Measurements from ENCODE around the gene YOD1. TPM values are rescaled to one million over a fixed set of nuclear protein-coding genes. Genes with fewer than 3 reads are reported as not detected.
A peak's percentile ranks its signal among the peaks of the same experiment; 100 is the strongest.

YOD1 gene
- polyA plus RNA-seq, 1 donor: 10.1 TPM

DNA sequence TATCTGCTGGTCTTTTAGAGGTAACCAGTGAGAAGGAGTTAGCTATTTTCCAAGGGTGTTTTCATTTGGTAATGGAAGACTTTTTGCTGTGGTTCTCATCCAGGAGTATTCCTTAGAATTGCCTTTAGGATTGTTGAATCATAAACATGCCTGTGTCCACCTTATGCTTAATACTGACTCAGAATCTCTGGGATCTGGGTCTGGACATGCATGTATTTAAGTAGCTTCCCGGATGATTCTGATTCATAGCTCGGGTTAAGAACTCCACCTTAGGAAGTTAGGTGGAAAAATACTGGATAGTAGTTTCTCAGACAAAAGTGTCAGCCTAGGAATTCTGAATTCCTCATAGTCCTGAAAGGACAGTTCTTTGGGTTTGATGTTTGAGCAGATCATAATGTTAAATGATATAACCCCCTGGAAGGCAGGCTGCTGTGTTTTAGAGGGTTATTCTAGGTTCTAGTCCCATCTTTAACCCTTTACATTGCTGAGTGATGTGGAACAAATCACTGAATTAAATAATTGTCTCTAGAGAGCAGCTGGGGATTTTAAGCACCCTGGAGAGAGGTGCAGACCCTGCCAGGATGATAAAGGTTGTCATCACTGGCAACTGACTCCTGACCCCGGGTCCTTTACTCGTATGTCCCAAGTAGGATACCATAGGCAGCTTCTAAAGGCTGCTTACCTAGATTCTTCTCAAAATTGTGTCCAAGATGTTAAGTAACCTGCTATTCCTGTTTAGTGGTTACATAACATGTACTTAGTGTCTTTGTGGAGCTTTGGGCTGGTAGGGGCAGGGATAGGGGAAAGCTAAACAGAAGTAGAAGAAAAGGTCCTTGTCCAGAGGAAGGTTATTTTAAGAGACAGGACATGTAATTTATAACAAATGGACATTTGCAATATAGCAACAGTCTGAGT is 23.2 kb upstream of the YOD1 start:
- peaks cover 53% of the 10 kb centered on the region for H3K36me3 ChIP-seq (ENCODE audit: control insufficient read depth, insufficient read depth, low read length)
- H3K4me1 ChIP-seq (ENCODE audit: control insufficient read depth, insufficient read depth, low read length): no peaks in the 10 kb centered on the region
- no peak overlapping the region for H3K27ac ChIP-seq (ENCODE audit: low read length)
- H3K4me3 ChIP-seq (ENCODE audit: low read length): no peak overlapping the region
- no CpG with 5 or more reads among the region's 4 CpGs for WGBS (ENCODE audit: insufficient coverage, low lambda C conversion rate)
- DNase-seq: no peak
- H3K9me3 ChIP-seq (ENCODE audit: control insufficient read depth, low read depth, low read length): no peaks in the 10 kb centered on the region
- H3K27me3 ChIP-seq (ENCODE audit: control insufficient read depth, insufficient read depth, low read length): no peaks in the 10 kb centered on the region

DNA sequence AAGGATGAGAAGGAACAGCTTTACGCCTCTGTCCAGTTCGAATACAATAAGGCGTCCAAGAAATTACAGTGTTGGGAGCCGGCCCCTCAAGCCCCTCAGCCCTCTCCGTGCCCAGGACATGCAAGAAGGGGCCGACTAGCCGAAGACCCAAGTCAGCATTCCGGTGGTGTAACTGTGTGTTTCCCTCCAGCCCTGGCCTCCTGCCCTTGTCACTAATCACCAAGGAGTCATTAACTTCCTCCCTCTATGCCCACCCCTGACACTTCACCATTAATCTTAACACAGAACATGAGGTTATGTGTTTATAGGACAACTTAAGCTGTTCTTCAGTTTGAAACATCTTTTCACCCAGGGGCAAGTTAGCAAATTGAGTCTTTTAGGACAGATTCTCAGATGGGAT is 21.2 kb upstream of the YOD1 start:
- peaks cover 56% of the 10 kb centered on the region for H3K36me3 ChIP-seq (ENCODE audit: control insufficient read depth, insufficient read depth, low read length)
- DNase-seq: no peak
- H3K27ac ChIP-seq (ENCODE audit: low read length): no peak overlapping the region
- WGBS (ENCODE audit: insufficient coverage, low lambda C conversion rate): no CpG with 5 or more reads among the region's 8 CpGs
- peaks cover 11% of the 10 kb centered on the region for H3K4me1 ChIP-seq (ENCODE audit: control insufficient read depth, insufficient read depth, low read length)
- no peaks in the 10 kb centered on the region for H3K27me3 ChIP-seq (ENCODE audit: control insufficient read depth, insufficient read depth, low read length)
- no peaks in the 10 kb centered on the region for H3K9me3 ChIP-seq (ENCODE audit: control insufficient read depth, low read depth, low read length)
- no peak overlapping the region for H3K4me3 ChIP-seq (ENCODE audit: low read length)

DNA sequence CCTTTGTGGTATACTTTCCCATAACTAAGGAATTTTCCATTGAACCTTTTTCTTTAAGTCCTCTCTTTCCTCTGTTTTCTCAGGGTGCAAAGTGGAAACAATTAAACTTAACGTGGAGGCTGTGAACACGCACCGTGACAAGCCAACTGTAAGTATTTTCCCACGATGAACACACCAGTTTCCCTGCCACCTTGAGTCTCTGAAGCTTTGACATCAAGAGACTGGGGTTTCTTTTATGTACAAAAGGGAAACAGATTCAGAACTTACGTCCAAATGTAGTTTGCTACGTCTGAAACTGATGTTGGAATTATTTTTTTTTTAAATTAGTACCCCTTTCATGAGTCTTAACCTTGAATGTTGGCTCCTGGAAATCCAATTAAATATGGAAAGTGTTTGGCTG is 20.4 kb upstream of the YOD1 start:
- no peaks in the 10 kb centered on the region for H3K9me3 ChIP-seq (ENCODE audit: control insufficient read depth, low read depth, low read length)
- no peak for DNase-seq
- peaks cover 17% of the 10 kb centered on the region for H3K4me1 ChIP-seq (ENCODE audit: control insufficient read depth, insufficient read depth, low read length)
- H3K36me3 ChIP-seq (ENCODE audit: control insufficient read depth, insufficient read depth, low read length): peaks cover 56% of the 10 kb centered on the region
- H3K27me3 ChIP-seq (ENCODE audit: control insufficient read depth, insufficient read depth, low read length): no peaks in the 10 kb centered on the region
- no CpG with 5 or more reads among the region's 6 CpGs for WGBS (ENCODE audit: insufficient coverage, low lambda C conversion rate)
- no peak overlapping the region for H3K4me3 ChIP-seq (ENCODE audit: low read length)
- H3K27ac ChIP-seq (ENCODE audit: low read length): no peak overlapping the region

DNA sequence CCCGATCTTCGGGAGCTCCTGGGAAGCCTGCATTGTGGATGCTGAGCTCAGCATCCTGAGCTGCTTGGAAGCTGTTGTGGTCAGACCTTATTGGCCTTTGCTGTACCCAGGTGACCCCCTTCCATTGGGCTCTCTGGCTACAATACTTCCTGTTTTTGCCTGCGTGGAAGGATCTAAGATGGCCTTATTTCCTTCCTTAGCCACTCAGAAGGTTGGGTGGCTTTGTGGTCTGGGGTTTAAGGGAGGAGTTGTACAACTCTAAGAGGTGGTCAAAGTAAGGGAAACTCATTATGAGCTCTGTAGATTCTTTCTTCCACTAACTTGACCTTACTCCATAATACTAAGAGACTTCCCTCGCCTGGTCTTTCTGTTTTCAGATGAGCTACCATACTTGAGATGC is 19.8 kb upstream of the YOD1 start:
- Histone ChIP-seq H3K4me3 (ENCODE audit: low read length) (no peak overlapping the region), H3K27me3 (ENCODE audit: control insufficient read depth, insufficient read depth, low read length) (no peaks in the 10 kb centered on the region), H3K9me3 (ENCODE audit: control insufficient read depth, low read depth, low read length) (no peaks in the 10 kb centered on the region), H3K4me1 (ENCODE audit: control insufficient read depth, insufficient read depth, low read length) (peaks cover 20% of the 10 kb centered on the region), H3K36me3 (ENCODE audit: control insufficient read depth, insufficient read depth, low read length) (peaks cover 59% of the 10 kb centered on the region), H3K27ac (ENCODE audit: low read length) (no peak overlapping the region)
- WGBS (ENCODE audit: insufficient coverage, low lambda C conversion rate): no CpG with 5 or more reads among the region's 4 CpGs
- no peak for DNase-seq

DNA sequence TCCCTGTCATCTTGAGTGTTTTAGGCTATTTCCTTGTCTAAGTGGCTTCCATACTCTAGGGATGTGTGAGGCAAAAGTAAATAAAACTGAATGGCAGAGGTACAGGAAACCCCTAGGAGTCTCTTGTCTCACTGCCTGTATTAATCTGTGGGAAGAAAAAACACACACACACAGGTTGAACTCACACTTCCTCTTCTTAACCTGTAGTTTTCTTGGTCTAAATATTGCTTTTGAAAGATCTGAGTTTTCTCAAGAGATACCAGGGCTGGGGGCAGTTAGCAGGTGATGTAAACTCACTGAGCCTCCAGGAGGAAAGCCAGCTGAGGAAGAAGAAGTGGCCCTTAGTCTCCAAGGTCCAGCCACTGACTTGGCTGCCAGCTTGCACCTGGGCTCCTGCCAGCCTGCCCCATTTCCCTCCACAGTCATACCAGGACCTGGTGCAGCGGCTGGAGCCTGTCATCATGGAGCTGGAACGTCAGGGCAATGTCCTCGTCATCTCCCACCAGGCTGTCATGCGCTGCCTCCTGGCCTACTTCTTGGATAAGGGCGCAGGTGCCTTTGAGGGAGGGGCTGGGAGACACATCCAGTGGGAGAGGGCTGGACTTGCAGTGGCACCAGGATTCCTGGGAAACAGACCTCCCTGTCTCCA is 19.0 kb upstream of the YOD1 start:
- H3K36me3 ChIP-seq (ENCODE audit: control insufficient read depth, insufficient read depth, low read length): peaks cover 61% of the 10 kb centered on the region
- no peaks in the 10 kb centered on the region for H3K9me3 ChIP-seq (ENCODE audit: control insufficient read depth, low read depth, low read length)
- no peak overlapping the region for H3K27ac ChIP-seq (ENCODE audit: low read length)
- DNase-seq: no peak
- peaks cover 26% of the 10 kb centered on the region for H3K4me1 ChIP-seq (ENCODE audit: control insufficient read depth, insufficient read depth, low read length)
- no peaks in the 10 kb centered on the region for H3K27me3 ChIP-seq (ENCODE audit: control insufficient read depth, insufficient read depth, low read length)
- no peak overlapping the region for H3K4me3 ChIP-seq (ENCODE audit: low read length)
- no CpG with 5 or more reads among the region's 5 CpGs for WGBS (ENCODE audit: insufficient coverage, low lambda C conversion rate)

DNA sequence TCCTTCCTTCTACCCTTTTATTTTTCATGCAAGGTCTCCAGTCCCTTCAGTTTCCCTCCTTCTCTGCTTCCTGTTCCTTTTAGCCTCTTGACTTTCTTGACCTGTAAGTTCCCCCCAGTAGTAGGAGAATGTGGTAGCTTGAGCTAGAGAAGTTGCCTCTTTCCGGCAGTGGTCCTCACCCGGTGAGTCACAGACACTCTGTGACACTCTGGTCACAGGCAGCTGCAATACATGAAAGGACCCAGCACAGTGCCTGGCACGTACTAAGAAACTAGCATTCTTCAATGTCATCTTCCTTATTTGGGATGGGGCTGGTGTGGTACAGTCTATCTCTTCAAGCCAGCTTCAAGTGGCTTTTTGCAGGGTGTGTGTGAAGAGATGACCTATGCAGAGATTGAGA is 18.1 kb upstream of the YOD1 start:
- H3K27me3 ChIP-seq (ENCODE audit: control insufficient read depth, insufficient read depth, low read length): no peaks in the 10 kb centered on the region
- peaks cover 59% of the 10 kb centered on the region for H3K36me3 ChIP-seq (ENCODE audit: control insufficient read depth, insufficient read depth, low read length)
- H3K9me3 ChIP-seq (ENCODE audit: control insufficient read depth, low read depth, low read length): no peaks in the 10 kb centered on the region
- H3K4me3 ChIP-seq (ENCODE audit: low read length): no peak overlapping the region
- peaks cover 35% of the 10 kb centered on the region for H3K4me1 ChIP-seq (ENCODE audit: control insufficient read depth, insufficient read depth, low read length)
- DNase-seq: no peak
- no CpG with 5 or more reads among the region's 3 CpGs for WGBS (ENCODE audit: insufficient coverage, low lambda C conversion rate)
- no peak overlapping the region for H3K27ac ChIP-seq (ENCODE audit: low read length)

DNA sequence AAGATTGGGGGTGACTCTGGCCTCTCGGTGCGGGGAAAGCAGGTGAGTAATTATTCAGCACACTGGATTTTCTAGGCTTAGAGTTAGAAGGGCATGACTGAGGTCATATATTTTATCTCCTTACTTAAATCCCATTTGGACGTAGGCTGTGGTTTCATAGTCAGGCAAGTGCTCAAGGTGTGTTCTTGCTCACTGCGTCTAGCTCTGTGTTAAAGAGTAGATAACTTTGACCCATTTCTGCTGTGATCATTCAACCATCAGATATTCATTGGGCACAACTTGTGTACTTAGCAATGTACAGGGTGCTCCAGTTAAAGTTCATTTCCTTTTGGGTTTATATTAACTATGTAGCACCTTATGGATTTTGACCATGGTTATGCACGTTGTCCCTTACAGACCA is 16.7 kb upstream of the YOD1 start:
- Histone ChIP-seq H3K27me3 (ENCODE audit: control insufficient read depth, insufficient read depth, low read length) (no peaks in the 10 kb centered on the region), H3K9me3 (ENCODE audit: control insufficient read depth, low read depth, low read length) (no peaks in the 10 kb centered on the region), H3K4me1 (ENCODE audit: control insufficient read depth, insufficient read depth, low read length) (peaks cover 39% of the 10 kb centered on the region), H3K27ac (ENCODE audit: low read length) (peak overlapping the region; percentile 76), H3K36me3 (ENCODE audit: control insufficient read depth, insufficient read depth, low read length) (peaks cover 66% of the 10 kb centered on the region), H3K4me3 (ENCODE audit: low read length) (no peak overlapping the region)
- WGBS (ENCODE audit: insufficient coverage, low lambda C conversion rate): no CpG with 5 or more reads among the region's 5 CpGs
- peak; percentile 55 to 88 for DNase-seq

DNA sequence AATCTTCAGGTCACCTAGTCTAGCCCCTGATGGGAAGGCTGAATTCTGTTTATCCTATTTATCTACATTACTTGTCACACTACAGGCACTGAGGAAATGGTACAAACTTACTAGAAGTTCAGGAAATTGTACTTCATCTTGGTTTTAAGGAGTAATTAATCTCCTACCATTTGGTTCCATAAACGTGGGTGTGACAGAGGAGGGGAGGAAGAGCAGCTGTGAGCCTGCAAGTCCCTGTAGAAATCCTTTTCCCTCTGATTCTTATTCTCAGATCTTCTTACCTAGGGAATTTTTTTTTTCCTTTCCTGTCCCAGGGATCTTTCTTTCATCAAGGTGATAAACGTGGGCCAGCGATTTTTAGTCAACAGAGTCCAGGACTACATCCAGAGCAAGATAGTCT is 16.2 kb upstream of the YOD1 start:
- Histone ChIP-seq H3K9me3 (ENCODE audit: control insufficient read depth, low read depth, low read length) (no peaks in the 10 kb centered on the region), H3K36me3 (ENCODE audit: control insufficient read depth, insufficient read depth, low read length) (peaks cover 66% of the 10 kb centered on the region), H3K27me3 (ENCODE audit: control insufficient read depth, insufficient read depth, low read length) (no peaks in the 10 kb centered on the region), H3K27ac (ENCODE audit: low read length) (peak overlapping the region; percentile 76), H3K4me1 (ENCODE audit: control insufficient read depth, insufficient read depth, low read length) (peaks cover 39% of the 10 kb centered on the region), H3K4me3 (ENCODE audit: low read length) (no peak overlapping the region)
- no peak for DNase-seq
- WGBS (ENCODE audit: insufficient coverage, low lambda C conversion rate): no CpG with 5 or more reads among the region's 3 CpGs

DNA sequence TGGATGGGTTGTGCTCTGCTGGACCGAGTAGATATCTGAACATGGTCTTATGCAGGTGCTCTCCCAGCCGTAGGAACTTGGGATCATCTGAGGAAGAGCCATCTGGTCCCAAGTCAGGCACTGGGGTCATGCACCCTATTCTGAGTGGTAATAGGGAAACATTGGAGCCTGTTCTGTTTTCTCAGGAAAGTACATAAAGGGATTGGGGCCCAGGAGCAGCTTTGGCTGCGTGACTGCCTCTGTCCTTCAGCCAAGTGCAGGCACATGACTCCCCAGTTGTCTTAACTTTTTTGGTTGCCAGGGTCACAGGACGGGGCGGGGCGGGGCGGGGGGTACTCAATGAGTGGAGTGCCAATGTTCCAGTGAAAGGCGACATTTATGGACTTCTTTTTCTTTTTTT is 13.6 kb upstream of the YOD1 start:
- Histone ChIP-seq H3K4me3 (ENCODE audit: low read length) (no peak overlapping the region), H3K27ac (ENCODE audit: low read length) (peak overlapping the region; percentile 59), H3K9me3 (ENCODE audit: control insufficient read depth, low read depth, low read length) (no peaks in the 10 kb centered on the region), H3K27me3 (ENCODE audit: control insufficient read depth, insufficient read depth, low read length) (no peaks in the 10 kb centered on the region), H3K4me1 (ENCODE audit: control insufficient read depth, insufficient read depth, low read length) (peaks cover 45% of the 10 kb centered on the region), H3K36me3 (ENCODE audit: control insufficient read depth, insufficient read depth, low read length) (peaks cover 60% of the 10 kb centered on the region)
- DNase-seq: peak in 1 of 2 donors; percentile 74
- no CpG with 5 or more reads among the region's 8 CpGs for WGBS (ENCODE audit: insufficient coverage, low lambda C conversion rate)

DNA sequence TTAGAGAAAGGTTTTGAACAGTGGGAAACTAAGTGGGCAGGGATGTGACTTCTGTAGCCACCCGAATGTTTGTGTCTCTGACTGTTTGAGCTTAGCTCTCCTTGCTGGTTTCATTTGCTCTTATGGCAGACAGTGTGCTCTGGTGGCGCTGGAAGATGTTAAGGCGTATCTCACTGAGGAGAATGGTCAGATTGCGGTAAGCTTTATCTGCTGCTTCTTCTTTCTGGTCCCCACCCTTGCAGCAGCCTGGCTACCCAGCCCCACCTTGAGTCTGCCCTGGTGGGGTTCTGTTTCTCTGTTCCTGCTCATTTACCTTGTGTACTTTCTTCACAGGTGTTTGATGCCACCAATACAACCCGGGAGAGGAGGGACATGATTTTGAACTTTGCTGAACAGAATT is 12.0 kb upstream of the YOD1 start:
- no peaks in the 10 kb centered on the region for H3K9me3 ChIP-seq (ENCODE audit: control insufficient read depth, low read depth, low read length)
- H3K4me1 ChIP-seq (ENCODE audit: control insufficient read depth, insufficient read depth, low read length): peaks cover 40% of the 10 kb centered on the region
- no peak overlapping the region for H3K4me3 ChIP-seq (ENCODE audit: low read length)
- DNase-seq: no peak
- no CpG with 5 or more reads among the region's 5 CpGs for WGBS (ENCODE audit: insufficient coverage, low lambda C conversion rate)
- H3K36me3 ChIP-seq (ENCODE audit: control insufficient read depth, insufficient read depth, low read length): peaks cover 46% of the 10 kb centered on the region
- no peaks in the 10 kb centered on the region for H3K27me3 ChIP-seq (ENCODE audit: control insufficient read depth, insufficient read depth, low read length)
- H3K27ac ChIP-seq (ENCODE audit: low read length): no peak overlapping the region

Measured in large intestine (tissue), 3 donors.